Measurements from ENCODE around the gene MACROD1.
"Not testable (repeated sequence)": the region's sequence is repeated elsewhere in the genome, so short reads cannot be mapped to it uniquely, and the experiment has no call there.

The MACROD1 gene

GRCh38 chr11:63974259-63975143, 191.4 kb downstream of the MACROD1 start, which contains the start of gene COX8A:
TSS of gene COX8A (plus strand) at chr11:63974620. CDS start at chr11:63974681, 61 bp downstream.
- TF ChIP-seq CTCF (IDR thresholded peaks at IDR 0.05; ENCODE audit: low read length, missing control alignments) = peak; percentile 11
- H3K4me3 ChIP-seq (replicated peaks; ENCODE audit: low read depth, low read length) = peak within 1 kb of the TSS; percentile 95
- peak; percentile 100 for DNase-seq (ENCODE audit: low read depth)

DNA sequence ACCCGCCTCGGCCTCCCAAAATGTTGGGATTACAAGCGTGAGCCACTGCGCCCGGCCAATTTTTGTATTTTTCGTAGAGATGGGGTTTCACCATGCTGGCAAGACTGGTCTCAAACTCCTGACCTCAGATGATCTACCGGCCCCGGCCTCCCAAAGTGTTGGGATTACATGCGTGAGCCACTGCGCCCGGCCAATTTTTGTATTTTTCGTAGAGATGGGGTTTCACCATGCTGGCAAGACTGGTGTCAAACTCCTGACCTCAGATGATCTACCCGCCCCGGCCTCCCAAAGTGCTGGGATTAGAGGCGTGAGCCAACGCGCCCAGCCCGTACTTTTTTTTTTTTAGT, 192.0 kb downstream of the MACROD1 start:
- peak overlapping the region; percentile 10 for H3K4me3 ChIP-seq (replicated peaks; ENCODE audit: low read depth, low read length)
- not testable (repeated sequence) for DNase-seq (ENCODE audit: low read depth)

GRCh38 chr11:63970902-63971301, 195.0 kb downstream of the MACROD1 start:
- no peak for DNase-seq (ENCODE audit: low read depth)
- no peak for TF ChIP-seq CTCF (IDR thresholded peaks at IDR 0.05; ENCODE audit: low read length, missing control alignments)
- H3K4me3 ChIP-seq (replicated peaks; ENCODE audit: low read depth, low read length) = no peak overlapping the region

DNA sequence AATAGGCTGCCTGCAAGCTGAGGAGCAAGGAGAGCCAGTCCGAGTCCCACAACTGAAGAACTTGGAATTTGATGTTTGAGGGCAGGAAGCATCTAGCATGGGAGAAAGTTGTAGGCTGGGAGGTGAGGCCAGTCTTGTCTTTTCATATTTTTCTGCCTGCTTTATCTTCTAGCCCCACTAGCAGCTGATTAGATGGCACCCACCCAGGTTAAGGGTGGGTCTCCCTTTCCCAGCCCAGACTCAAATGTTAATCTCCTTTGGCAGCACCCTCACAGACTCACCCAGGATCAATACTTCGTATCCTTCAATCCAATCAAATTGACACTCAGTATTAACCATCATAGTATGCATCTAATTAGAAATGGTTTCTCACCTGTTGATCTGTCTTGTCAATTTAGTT, 196.5 kb downstream of the MACROD1 start:
- DNase-seq (ENCODE audit: low read depth) = no peak
- H3K4me3 ChIP-seq (replicated peaks; ENCODE audit: low read depth, low read length) = no peak overlapping the region
- TF ChIP-seq CTCF (IDR thresholded peaks at IDR 0.05; ENCODE audit: low read length, missing control alignments) = no peak

DNA sequence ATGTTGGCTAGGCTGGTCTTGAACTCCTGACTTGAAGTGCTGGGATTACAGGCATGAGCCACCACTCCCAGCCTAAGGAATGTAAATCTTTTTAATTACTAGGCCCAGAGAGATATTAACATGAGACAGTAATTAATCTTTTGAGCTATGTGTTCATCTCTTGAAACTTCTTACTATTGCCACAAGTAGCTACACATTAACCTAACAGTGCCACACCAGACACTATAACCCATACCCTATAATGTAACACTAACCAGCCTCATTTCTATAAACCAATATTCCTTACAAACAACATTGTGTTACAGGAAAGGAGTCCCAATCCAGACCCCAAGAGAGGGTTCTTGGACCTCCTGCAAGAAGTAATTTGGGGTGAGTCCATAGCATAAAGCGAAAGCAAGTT, 199.5 kb downstream of the MACROD1 start:
- DNase-seq (ENCODE audit: low read depth) = no peak
- no peak for TF ChIP-seq CTCF (IDR thresholded peaks at IDR 0.05; ENCODE audit: low read length, missing control alignments)
- no peak overlapping the region for H3K4me3 ChIP-seq (replicated peaks; ENCODE audit: low read depth, low read length)

GRCh38 chr11:63963895-63964294, 202.0 kb downstream of the MACROD1 start:
- not testable (repeated sequence) for H3K4me3 ChIP-seq (replicated peaks; ENCODE audit: low read depth, low read length); DNase-seq (ENCODE audit: low read depth)

- TF ChIP-seq CTCF (IDR thresholded peaks at IDR 0.05; ENCODE audit: low read length, missing control alignments) = no peak
- DNase-seq (ENCODE audit: low read depth) = peak; percentile 43
- H3K4me3 ChIP-seq (replicated peaks; ENCODE audit: low read depth, low read length) = no peak overlapping the region
Measured at GRCh38 chr11:63961608-63962412, 204.1 kb downstream of the MACROD1 start.

All from fibroblast of pulmonary artery (primary cell).